Stimulated activated CD4-positive, alpha-beta T cell treated with anti-CD3 and anti-CD28 coated beads, Interleukin-15, amount 100 ng/mL, for 24 hours (primary cell): ENCODE data around the gene SPATC1L.
A peak's percentile ranks its signal among the peaks of the same experiment; 100 is the strongest.

Source experiments
- DNase-seq: peaks from one replicate; pipeline ENCODE4 v3.0.0-alpha.2; 2020

Gene SPATC1L

DNA sequence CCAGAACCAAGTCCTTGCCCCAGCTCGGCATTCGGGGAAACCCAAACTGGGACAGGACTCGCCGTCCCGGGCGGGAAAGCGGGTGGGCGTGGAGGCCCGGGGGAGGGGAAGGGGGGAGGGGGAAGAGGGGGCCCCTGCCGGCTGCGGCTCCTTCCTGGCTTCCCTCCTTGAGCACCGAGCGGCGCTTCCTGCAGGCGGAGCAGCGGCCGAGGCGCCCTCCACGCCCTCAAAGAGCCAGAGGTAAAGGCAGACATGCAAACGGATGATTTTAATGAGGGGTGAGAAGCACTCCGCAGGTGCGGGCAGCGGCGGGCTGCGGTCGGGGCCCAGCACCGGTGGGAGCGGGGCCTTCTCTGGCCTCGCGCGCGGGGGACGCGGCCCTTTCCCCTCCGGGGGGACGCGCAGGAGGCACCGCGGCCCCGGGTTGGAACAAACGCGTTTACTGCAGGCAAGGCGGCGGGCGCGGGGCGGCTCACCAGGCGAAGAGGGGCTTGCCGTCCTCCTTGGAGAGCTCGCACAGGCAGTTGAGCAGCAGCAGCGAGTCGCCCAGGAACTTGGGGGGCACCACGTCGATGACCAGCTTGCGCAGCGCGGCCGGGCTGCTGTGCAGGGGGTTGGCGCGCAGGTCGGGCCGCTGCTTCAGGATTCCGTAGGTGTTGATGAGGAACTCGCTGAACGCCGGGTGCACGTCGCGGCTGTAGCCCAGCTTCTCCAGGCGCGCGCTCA, 23.2 kb downstream of the SPATC1L start:
- DNase-seq, result peak; percentile 5

DNA sequence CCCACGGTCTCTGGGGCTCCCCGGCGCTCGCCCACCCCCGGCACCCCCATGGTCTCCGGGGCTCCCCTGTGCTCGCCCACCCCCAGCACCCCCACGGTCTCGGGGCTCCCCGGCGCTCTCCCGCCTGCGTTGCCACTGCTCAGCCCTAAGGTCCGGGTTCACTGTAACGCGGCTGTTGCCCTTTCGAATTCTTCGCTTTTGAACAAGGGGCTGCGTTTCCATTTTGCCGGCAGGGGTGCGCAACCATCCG, 23.7 kb downstream of the SPATC1L start:
- DNase-seq, result no peak

DNA sequence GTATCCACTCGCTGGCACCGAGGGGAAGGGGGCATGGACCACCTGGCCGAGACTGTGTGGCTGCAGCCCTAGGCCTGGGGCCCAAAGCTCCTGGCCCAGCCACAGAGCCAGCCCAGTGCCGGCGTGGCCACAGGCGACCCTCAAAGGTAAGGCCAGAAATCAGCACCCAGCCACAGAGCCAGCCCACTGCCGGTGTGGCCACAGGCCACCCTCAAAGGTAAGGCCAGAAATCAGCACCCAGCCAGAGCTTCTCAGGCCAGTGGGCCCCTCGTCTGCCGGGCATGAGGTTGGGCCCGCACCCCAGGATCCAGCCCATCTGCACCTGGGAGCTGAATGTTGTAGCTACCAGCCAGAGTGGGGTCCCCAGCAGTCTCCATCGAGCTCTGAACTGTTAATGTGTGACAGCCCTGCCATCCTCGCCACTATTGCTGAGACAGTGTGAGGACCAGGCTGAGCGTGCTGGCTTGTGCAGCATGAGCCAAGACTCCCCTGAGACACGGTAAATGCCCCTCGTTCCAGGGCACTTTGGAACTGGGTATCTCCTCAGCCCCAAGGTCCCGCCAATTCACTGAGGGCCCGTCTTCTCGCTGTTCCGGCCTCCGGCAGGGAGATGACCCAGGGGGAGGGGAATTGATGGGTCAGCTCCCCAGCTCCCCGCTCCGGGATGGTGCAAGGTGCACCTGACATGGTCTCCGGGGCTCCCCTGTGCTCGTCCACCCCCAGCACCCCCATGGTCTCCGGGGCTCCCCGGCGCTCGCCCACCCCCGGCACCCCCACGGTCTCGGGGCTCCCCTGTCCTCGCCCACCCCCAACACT, 24.2 kb downstream of the SPATC1L start:
- DNase-seq, result peak; percentile 1

DNA sequence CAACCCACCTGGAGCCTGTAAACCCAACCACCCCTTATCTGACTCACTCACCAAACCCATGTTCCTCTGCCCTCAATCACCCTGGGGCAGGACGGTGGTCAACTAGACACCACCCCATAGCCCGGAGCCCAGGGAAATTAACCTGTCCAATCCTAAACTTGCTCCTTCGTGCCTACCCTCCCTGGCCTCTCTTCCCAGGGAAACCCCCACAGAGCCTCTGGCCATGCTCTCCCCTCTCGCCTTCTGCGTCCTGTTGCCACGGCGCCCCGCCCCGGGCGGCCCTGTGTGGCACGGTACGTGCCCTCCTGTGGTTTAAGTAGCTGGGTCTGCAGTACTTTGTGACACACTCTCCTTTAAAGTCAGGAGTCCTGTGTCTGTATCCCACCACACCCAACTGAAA, 24.9 kb downstream of the SPATC1L start:
- no peak for DNase-seq

DNA sequence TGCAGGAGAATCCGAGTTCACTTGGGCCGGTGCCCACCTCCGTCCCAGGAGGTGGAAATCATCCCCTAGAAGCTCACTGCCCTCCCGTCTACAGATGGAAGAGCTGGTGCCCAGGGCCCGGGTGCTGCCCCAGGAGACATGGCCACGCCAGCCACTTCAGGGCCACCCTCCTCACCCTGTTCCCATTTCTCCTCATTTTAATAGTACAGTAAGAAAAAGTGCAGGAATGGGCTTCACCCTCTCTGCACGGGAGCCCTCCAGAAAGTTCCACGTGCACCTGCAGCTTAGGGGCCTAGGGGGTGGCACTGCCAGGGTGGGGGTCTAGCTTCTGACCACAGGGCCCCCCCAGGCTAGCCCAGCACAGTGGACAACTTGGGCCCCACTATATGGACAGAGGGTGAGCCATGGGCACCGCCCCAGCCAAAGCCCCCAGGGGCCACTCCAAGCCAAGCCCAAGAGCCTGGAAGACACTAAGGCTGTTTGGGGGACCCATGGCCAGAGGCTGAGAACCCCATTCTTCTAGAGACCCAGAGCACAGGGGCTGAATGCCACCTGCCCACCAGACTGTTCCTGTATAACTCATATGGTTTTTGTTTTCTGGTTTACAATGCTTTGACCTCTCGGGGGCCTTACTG, 25.5 kb downstream of the SPATC1L start:
- DNase-seq, result no peak

DNA sequence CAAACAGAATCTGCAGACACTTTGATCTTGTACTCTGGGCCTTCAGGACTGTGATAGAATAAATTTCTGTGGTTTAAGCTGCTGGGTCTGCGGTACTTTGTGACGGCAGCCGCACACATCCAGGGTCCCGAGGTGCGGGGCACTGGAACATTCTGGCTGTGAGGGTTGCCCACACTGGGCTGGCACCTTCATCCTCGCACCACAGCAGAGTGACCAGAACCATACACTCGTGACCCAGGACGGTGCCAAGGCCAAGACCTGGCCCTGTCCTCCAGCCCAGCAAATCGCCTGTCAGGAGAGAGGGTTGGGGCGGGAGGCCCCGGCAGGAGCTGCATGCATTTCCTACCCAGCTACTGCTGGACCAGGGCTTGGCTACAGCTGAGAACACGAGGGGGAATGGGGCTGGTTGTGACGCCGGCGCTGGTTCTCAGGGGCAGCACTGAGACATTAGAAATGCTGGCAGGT, 26.2 kb downstream of the SPATC1L start:
- DNase-seq, result peak; percentile 0

DNA sequence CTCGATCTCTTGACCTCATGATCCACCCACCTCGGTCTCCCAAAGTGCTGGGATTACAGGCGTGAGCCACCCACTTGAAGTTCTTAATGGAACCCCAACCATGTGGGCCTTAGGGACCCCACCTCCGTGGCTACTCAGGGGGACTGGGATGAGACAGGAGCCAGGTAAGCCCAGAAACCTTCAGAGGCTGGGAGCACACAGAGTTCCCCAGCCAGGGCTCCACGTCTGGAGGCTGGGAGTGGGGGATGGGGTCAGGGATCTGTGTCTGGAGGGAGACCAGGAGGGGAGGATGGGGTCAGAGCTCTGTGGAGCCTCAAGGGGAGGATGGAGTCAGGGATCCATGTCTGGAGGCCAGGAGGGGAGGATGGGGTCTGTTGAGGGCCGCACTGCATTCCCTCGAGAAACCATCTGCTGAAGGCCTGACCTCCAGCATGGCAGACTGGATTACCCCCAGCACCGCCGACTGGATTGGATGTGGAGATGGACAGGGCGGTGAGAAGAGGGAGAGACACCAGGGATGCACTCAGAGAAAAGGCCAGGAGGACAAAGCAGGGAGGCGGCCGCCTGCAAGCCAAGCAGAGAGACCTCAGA, 26.8 kb downstream of the SPATC1L start:
- no peak for DNase-seq

DNA sequence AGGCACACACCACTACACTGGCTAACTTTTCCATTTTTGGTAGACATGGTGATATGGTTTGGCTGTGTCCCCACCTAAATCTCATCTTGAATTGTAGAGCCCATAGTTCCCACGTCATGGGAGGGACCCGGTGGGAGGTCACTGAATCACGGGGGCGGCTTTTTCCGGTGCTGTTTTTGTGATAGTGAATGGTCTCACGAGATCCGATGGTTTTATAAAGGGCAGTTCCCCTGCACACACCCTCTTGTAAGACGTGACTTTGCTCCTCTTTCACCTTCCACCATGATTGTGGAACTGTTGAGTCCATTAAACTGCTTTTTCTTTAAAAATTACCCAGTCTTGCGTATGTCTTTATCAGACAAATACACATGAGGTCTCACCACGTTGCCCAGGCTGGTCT, 27.6 kb downstream of the SPATC1L start:
- peak; percentile 1 for DNase-seq

DNA sequence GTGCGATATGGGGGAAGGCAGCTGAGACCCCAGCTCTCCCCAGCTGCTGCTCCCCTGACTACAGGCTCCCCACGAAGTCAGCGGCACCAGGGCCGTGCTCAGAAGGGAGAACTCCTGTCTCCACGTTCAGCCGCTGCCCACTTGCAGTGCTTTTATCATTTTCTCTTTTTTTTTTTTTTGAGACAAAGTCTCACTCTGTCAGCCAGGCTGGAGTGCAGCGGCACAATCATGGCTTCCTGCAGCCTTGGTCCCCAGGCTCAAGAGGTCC, 27.9 kb downstream of the SPATC1L start:
- DNase-seq, result no peak

DNA sequence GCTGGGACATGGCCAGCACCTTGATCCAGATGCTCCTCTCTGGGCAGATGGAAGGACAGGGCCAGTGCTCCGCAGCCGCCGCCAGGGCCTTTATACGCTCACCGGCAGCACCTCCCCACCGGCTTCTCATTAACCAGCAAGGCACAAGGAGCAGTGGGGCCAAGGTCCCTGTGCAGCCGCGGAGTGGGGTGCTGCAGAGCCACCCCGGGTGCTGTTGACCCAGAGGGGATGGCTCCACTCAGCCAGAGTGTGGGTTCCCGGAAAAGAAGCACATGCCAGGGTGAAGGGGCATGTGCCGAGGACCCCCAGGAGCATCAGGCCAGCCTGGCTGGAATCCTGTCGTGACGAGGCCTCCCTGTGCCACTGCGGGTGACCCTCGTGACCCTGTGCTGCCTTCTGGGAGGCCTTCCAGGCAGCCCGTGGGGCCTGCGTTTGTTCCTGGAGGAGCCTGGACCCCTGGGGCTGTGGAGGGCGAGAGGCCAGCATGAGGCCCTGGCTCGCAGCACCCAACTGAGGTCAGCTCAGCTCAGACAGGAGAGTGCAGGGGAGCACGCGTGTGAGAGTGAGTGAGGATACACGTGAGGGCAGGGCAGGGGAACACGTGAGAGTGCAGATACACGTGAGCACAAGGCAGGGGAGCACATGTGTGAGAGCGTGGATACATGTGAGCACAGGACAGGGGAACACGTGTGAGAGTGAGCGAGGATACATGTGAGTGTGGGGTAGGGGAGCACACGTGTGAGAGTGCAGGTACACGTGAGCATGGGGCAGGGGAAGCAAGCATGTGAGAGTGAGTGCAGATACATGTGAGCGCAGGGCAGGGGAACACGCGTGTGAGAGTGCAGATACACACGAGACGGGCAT, 28.5 kb downstream of the SPATC1L start, which contains the start of gene FTCD:
FTCD (minus strand) TSS at position 66 of the 864 bp plus-strand sequence; CDS start at position 10, 56 bp downstream.
- peak; percentile 1 for DNase-seq

DNA sequence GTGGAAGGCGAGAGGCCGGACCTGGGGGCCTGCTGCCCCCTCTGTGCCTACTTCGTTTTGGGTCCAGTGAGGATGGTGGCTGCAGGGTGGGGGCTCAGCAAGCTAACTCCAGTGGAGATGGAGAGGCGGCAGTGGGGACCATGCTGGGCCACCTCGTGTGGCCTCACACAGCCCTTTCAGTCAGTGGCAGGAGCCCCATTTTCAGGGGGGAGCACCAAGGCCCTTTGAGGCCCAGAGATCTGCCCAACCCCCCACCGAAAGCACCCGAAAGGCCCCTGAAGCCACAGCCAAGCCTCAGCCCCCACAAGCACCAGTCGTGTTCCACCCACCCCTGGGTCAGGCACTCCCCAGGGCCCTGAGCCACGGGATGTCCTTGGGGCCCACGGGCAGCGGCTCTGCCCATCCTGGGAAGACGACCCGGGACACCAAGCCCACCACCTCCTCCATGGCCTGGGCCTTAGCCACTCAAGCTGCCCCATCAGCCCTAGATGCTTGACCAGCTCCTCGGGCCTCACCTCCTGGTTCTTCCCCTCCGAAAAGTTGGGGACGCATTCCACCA, 29.2 kb downstream of the SPATC1L start:
- DNase-seq, result peak; percentile 1

DNA sequence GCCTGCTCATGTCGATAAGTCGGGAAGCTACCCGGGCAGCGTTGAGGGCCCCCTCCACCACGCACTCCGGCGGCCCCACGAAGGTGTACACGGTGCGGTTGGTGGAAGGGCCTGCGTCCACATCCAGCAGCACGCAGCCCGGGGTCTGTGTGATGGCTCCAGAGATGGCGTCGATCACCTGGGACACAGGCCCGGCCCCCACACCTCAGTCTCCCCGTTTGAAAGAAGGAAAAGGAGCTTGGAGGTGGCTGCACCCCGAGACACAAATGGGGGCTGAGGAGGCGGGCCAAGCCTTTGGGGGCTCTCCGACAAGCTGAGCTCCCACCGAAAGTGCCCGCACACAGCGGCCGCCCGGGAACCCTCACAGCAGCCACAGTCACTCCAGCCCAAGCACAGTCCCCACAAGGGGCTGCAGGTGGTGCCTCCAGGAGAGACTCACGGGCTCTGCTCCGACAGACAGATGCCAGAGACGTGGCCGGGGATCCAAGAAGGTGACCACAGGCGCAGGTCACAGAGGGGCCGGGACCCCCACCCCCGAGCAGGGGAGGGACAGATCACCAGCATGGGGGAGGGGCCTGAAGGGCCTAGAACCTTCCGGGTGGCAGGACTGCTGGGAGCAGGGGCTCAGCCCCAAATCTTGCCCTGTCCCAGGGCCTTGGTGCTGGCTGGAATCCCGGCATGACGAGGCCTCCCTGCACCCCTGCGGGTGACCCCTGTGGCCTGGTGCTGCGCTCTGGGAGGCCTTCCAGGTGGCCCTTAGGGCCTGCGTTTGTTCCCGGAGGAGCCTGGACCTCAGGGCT, 29.9 kb downstream of the SPATC1L start:
- peak; percentile 1 for DNase-seq

DNA sequence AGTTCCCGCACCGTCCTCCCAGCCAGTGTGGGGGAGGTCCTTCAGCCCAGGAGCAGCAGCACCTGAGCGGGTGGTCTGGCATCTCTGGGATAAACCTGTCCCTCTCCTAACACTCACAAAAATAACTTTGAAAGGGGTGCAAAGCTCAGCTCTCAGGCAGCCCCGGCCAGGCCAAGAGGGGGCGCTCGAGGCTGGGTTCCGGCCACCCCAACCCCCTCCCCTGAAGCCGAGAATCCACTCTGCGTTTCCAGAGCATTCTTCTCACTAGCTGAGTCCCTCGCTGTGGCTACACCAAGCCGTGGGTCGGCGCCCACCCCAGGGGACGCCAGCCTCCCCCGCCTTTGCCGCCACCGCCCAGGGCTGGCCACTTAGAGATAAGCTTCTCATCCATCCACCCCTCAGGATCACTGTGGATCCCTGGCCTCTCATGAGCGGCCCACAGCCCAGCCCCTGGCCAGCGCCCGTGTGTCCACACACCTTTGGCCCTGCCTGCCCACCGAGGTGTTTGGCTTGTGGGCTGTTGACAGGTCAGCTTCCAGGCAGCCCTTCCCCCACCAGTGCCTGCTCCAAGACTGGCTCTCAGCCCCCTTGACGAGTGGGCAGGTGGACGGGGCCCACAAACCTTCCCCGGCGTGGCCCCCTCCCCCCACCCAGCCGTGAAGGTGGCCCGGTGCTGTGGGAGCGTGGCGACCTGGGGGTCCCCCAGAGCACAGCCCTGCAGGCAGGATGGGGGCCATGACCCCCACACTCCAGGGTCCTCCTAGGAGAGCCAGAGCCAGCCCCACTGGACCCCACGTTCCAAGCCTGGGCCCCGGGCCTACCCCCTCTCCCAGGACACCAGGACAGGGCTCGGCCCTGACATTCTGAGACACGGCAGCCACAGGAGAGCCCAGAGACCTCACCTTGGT, 30.8 kb downstream of the SPATC1L start:
- peak; percentile 68 for DNase-seq

DNA sequence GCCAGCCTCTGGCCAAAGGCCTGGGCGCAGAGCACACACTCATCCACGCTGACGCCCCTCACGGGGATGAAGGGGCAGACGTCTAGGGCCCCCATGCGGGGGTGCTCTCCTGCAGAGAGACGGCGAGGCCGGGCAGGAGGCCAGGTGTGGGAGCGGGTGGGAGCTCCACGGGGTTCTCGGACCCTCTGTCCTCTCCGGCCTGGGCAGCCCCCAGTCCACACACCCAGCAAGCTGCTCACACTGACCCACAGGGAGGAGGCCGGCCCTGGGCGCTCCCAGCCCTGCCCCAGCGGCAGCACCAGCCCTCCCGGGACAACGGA, 31.4 kb downstream of the SPATC1L start:
- no peak for DNase-seq

DNA sequence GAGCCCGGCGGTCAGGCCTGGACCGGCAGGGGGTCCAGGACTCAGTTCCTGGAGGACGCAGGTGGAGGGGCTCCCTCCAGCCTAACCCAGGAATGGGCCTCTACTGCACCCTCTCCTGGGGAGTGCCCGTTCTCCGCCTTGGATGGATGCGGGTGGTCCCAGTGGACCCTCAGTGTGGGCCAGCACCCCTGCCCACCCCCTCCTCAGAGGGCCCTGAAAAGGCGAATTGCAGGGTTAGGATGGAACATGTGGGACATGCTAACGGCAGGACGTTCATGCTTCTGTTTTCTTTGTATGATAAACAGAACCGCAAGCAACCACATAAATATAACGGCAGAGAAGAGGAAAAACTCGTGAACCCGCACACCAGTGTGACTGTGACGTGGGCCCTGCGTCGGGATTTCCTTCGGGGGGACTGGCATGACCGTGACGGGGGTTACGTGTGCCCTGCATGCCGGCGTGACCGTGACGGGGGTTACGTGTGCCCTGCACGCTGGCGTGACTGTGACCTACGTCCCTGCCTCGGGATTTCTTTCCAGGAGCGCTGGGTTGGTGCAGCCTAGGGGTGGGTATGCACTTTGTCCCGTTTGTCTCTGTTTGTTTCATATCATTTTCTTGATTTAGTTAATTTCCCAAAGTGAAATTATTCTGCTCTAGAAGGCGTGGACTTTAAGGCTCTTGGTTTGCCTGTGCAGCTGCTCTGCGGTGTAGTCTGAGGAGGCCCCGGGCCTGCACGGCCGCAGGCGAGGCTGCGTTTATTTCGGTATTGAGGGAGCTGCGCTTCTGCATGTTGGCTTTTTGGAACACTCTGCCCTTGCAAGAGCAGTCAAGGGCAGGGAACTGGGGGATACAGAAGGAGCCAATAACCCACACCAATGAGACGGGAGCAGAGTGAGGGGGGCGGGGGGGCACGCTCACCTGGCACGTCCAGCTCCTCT, 32.0 kb downstream of the SPATC1L start:
- peak; percentile 0 for DNase-seq

DNA sequence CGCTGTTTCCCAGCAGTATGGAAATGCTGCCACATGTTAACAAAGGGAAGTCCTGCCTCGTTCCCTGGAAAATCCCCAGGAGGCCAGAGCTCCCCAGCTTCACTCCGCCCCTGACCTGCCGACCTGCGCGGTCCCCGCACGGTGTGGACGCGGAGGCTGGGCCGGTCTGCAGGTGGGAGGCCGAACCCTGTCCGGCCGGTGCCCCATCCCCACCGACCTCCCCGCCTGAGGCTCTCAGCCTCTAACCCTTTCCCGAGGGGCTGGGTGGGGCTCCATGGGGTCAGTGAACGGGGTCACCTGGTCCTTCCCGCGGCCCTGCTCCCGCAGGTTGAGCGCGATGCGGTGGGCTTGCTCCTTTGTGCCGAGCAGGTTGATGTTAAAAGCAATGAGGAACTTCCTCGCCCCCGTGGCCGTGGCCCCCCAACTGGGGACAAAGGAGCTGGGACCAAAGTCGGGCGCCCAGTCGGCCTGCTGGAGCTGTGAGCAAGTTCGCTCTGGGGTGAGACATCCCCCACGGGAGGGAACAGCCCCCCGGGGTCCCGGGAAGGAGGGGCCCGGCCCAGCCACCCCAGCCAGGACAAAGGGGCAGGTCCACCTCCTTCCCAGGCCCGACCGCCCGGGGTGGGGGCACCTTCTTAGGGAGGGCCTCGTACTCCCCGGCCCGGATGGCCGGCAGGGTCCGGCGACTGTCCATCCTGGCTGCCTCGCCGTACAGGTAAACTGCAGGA, 32.8 kb downstream of the SPATC1L start:
- no peak for DNase-seq

DNA sequence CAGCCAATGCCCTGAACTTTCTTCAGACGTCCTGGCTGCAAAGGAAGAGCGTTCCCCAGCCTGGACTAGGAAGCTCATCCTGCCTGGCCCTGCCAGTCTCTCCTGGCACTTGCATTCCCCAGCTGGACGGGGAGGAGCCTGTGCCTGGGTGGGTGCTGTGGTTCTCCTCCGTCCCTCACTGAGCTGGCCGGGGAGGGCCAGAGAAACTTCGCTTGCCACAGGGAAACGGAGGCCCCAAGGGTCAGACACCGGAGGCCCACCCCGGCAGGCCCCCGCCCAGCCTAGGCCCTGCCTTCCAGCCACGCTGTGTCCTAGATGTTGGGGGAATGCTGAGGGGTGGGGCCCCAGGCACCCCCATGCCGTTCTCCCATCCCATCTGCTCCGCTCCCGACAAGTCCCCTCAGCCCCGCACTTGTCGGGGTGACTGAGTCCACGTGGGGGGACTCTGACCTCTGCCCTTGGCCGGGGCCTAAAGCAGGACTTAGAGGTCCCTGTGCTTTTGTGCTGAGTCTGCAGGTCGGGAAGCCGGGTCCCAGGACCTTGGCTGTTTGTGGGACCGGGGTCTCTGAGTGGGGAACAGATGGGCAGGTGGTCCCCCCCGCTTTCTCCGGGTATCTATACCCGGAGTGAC, 33.7 kb downstream of the SPATC1L start:
- DNase-seq, result no peak

DNA sequence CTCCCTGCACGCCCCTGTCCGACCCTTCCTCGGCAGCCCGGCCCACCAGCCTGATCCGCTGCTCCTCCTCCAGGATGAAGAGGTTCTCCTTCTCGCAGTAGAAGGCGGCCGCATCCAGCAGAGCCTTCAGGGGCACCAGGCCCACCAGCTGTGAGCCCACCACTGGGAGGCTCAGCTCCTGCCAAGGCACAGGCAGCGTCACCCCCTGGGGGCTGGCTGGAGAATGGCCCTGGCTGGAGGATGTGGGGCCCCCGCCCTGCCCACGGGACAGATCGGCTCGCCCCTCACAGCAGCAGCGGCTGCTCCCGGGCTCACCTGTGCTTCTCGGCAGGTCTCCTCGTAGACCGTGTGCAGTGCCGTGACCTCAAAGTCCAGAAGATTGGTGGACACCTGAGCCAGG, 34.2 kb downstream of the SPATC1L start:
- DNase-seq, result no peak
